ENCODE measurements around the gene NFKB1.

NFKB1 gene

GRCh38 chr4:102501447-102501696, 213 bp downstream of the NFKB1 start:
- H3K27ac ChIP-seq: peak overlapping the region; percentile 95 to 99
- intact Hi-C loops (cut with DNase I; ENCODE audit: low total_unique reads): no loop called here
- no peaks in the 10 kb centered on the region for H3K36me3 ChIP-seq
- H3K4me3 ChIP-seq: peak overlapping the region; percentile 89 to 93
- H3K9me3 ChIP-seq: no peaks in the 10 kb centered on the region
- no peaks in the 10 kb centered on the region for H3K27me3 ChIP-seq
- TF ChIP-seq, protein P1, sequence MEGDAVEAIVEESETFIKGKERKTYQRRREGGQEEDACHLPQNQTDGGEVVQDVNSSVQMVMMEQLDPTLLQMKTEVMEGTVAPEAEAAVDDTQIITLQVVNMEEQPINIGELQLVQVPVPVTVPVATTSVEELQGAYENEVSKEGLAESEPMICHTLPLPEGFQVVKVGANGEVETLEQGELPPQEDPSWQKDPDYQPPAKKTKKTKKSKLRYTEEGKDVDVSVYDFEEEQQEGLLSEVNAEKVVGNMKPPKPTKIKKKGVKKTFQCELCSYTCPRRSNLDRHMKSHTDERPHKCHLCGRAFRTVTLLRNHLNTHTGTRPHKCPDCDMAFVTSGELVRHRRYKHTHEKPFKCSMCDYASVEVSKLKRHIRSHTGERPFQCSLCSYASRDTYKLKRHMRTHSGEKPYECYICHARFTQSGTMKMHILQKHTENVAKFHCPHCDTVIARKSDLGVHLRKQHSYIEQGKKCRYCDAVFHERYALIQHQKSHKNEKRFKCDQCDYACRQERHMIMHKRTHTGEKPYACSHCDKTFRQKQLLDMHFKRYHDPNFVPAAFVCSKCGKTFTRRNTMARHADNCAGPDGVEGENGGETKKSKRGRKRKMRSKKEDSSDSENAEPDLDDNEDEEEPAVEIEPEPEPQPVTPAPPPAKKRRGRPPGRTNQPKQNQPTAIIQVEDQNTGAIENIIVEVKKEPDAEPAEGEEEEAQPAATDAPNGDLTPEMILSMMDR (IDR thresholded peaks at IDR 0.05): no peak
- peaks cover 0 to 42% (median 15%) of the 10 kb centered on the region in 4 donors for H3K4me1 ChIP-seq
- DNase-seq: no peak

GRCh38 chr4:102502543-102502818, 1.3 kb downstream of the NFKB1 start:
- Histone ChIP-seq H3K27ac (peak overlapping the region; percentile 95 to 99), H3K4me1 (peaks cover 0 to 49% (median 15%) of the 10 kb centered on the region in 4 donors), H3K27me3 (no peaks in the 10 kb centered on the region), H3K36me3 (no peaks in the 10 kb centered on the region), H3K9me3 (no peaks in the 10 kb centered on the region), H3K4me3 (peak overlapping the region; percentile 89 to 93)
- DNase-seq: no peak
- intact Hi-C loops (cut with DNase I; ENCODE audit: low total_unique reads): no loop called here
- TF ChIP-seq, protein P1 (IDR thresholded peaks at IDR 0.05): no peak

DNA sequence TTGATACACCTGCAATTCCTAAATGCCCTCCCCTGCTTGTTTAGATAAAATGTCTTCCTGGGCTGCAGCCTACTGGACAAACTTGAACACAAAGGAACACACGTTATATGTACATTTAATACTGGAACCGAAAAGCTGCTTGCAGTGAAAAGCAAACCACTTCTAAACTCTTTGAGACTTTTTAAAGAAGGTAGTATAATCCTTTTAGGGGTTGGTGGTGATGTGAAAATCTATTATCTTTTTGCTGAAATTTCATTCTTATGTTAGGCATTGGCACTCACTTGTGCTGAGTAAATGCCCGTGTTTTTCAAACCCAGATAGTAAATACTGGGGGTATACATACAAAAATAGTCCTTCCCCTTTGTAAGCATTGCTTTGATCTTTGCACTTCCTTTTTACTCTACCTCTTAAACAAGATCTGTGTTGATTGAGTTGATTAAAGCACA, 2.2 kb downstream of the NFKB1 start:
- no peaks in the 10 kb centered on the region for H3K9me3 ChIP-seq
- TF ChIP-seq, protein P1 (IDR thresholded peaks at IDR 0.05): no peak
- peak overlapping the region in 1 of 2 donors; percentile 95 for H3K27ac ChIP-seq
- no peak for DNase-seq
- intact Hi-C loops (cut with DNase I; ENCODE audit: low total_unique reads): no loop called here
- no peaks in the 10 kb centered on the region for H3K36me3 ChIP-seq
- H3K4me1 ChIP-seq: peaks cover 0 to 54% (median 15%) of the 10 kb centered on the region in 4 donors
- no peaks in the 10 kb centered on the region for H3K27me3 ChIP-seq
- peak overlapping the region; percentile 89 to 93 for H3K4me3 ChIP-seq

- intact Hi-C loops (cut with DNase I; ENCODE audit: low total_unique reads): no loop called here
- TF ChIP-seq, protein P1 (IDR thresholded peaks at IDR 0.05): no peak
- peak overlapping the region in 1 of 2 donors; percentile 93 for H3K4me3 ChIP-seq
- peaks cover 0 to 56% (median 15%) of the 10 kb centered on the region in 4 donors for H3K4me1 ChIP-seq
- H3K27me3 ChIP-seq: no peaks in the 10 kb centered on the region
- no peak for DNase-seq
- peak overlapping the region in 1 of 2 donors; percentile 95 for H3K27ac ChIP-seq
- H3K36me3 ChIP-seq: no peaks in the 10 kb centered on the region
- no peaks in the 10 kb centered on the region for H3K9me3 ChIP-seq
Observed at GRCh38 chr4:102503831-102504786, 3.0 kb downstream of the NFKB1 start.

GRCh38 chr4:102504941-102505340, 3.8 kb downstream of the NFKB1 start:
- TF ChIP-seq, protein P1 (IDR thresholded peaks at IDR 0.05): no peak
- no peak for DNase-seq
- H3K4me3 ChIP-seq: no peak overlapping the region
- H3K9me3 ChIP-seq: no peaks in the 10 kb centered on the region
- no peak overlapping the region for H3K27ac ChIP-seq
- H3K4me1 ChIP-seq: peaks cover 0 to 54% (median 10%) of the 10 kb centered on the region in 4 donors
- intact Hi-C loops (cut with DNase I; ENCODE audit: low total_unique reads): no loop called here
- no peaks in the 10 kb centered on the region for H3K36me3 ChIP-seq
- H3K27me3 ChIP-seq: no peaks in the 10 kb centered on the region

All from tibial artery (tissue), 4 donors.